Stomach (tissue), 4 donors: ENCODE results near the gene B9D2.

Source experiments
- EP300 ChIP-seq: sonication (generic); formaldehyde crosslinking; IDR thresholded peaks from one replicate; pipeline ENCODE4 v1.6.1; 2017; ENCODE audit warnings: antibody characterized with exemption
- POLR2A ChIP-seq, 4 donors: fragments of 450-650 bp; IDR thresholded peaks; one replicate each; pipeline ENCODE4 v1.6.1; 2016; ENCODE audit warnings: antibody characterized with exemption in 4 of 4, control low read depth in 2 of 4, mild to moderate bottlenecking in 1 of 4, moderate library complexity in 1 of 4
- POLR2AphosphoS5 ChIP-seq, 3 donors: sonication (generic); formaldehyde crosslinking; IDR thresholded peaks; one replicate each; pipeline ENCODE4 v1.6.1; 2016; ENCODE audit warnings: antibody characterized with exemption in 3 of 3
- TF ChIP-seq, protein P1 (sequence below), 7 experiments: fragments of 450-650 bp in 4 of 7; fragments of 200-600 bp in 3 of 7; sonication (generic) in 3 of 7; IDR thresholded peaks; one replicate each; pipeline ENCODE4 v1.5.1; 2016 to 2019; ENCODE audit warnings: antibody characterized with exemption in 7 of 7, control low read depth in 2 of 7, mild to moderate bottlenecking in 1 of 7

DNA sequence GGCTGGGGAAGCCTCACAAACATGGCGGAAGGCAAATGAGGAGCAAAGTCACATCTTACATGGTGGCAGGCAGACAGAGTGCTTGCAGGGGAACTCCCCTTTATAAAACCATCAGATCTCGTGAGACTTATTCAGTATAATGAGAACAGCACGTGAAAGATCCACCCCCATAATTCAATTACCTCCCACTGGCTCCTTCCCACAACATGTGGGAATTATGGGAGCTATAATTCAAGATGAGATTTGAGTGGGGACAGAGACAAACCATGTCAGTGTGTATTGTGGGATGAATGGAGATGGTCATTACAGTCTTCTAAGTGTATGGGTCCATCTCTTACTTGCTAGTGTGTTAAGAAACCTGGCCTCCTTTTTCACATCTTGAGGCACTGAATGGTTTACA, 38.1 kb upstream of the B9D2 start:
- TF ChIP-seq, protein P1, sequence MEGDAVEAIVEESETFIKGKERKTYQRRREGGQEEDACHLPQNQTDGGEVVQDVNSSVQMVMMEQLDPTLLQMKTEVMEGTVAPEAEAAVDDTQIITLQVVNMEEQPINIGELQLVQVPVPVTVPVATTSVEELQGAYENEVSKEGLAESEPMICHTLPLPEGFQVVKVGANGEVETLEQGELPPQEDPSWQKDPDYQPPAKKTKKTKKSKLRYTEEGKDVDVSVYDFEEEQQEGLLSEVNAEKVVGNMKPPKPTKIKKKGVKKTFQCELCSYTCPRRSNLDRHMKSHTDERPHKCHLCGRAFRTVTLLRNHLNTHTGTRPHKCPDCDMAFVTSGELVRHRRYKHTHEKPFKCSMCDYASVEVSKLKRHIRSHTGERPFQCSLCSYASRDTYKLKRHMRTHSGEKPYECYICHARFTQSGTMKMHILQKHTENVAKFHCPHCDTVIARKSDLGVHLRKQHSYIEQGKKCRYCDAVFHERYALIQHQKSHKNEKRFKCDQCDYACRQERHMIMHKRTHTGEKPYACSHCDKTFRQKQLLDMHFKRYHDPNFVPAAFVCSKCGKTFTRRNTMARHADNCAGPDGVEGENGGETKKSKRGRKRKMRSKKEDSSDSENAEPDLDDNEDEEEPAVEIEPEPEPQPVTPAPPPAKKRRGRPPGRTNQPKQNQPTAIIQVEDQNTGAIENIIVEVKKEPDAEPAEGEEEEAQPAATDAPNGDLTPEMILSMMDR (IDR thresholded peaks at IDR 0.05) = no peak
- TF ChIP-seq EP300 = no peak
- TF ChIP-seq POLR2AphosphoS5 (IDR thresholded peaks at IDR 0.05) = no peak
- TF ChIP-seq POLR2A (IDR thresholded peaks at IDR 0.05) = no peak
